HepG2 (cell line): Measurements from ENCODE around the gene SRP19. TPM values are rescaled to one million over a fixed set of nuclear protein-coding genes. Genes with fewer than 3 reads are reported as not detected.

Experiments used
- ADNP ChIP-seq: sonication (generic); formaldehyde crosslinking; IDR thresholded peaks from 2 replicates; pipeline ENCODE4 v1.4.0; 2020; ENCODE audit warnings: missing genetic modification reagents
- EP300 ChIP-seq, 3 experiments: sonication (generic) in 1 of 3; formaldehyde crosslinking in 1 of 3; IDR thresholded peaks; 2 replicates each; pipeline versions ENCODE4 v1.5.1 to v1.6.1; 2011 to 2020; ENCODE audit warnings: low read depth in 2 of 3, low read length in 2 of 3, borderline replicate concordance in 1 of 3, improper control_type of control experiment in 1 of 3, mild to moderate bottlenecking in 1 of 3, missing genetic modification reagents in 1 of 3, moderate library complexity in 1 of 3
- ETV6 ChIP-seq: sonication (generic); formaldehyde crosslinking; conservative IDR thresholded peaks from 2 replicates; pipeline ENCODE4 v1.4.0; 2020; ENCODE audit warnings: missing genetic modification reagents
- HDAC6 ChIP-seq: fragments of 200-600 bp; sonication (generic); IDR thresholded peaks from 2 replicates; pipeline ENCODE4 v1.7.0; 2017; ENCODE audit warnings: mild to moderate bottlenecking, antibody characterized with exemption, low read length, low read depth
- HOXA9 ChIP-seq: sonication (generic); formaldehyde crosslinking; IDR thresholded peaks from 2 replicates; pipeline ENCODE4 v1.8.1; 2022; ENCODE audit warnings: missing genetic modification reagents, mild to moderate bottlenecking, moderate library complexity, borderline replicate concordance
- KDM1A ChIP-seq: IDR thresholded peaks from 2 replicates; pipeline ENCODE4 v1.6.1; 2016; ENCODE audit warnings: missing compliant biosample characterization
- NBN ChIP-seq: fragments of 450-650 bp; conservative IDR thresholded peaks from 2 replicates; pipeline ENCODE4 v1.6.1; 2017
- STAT6 ChIP-seq: sonication (generic); formaldehyde crosslinking; IDR thresholded peaks from 2 replicates; pipeline ENCODE4 v1.4.0; 2020; ENCODE audit warnings: missing genetic modification reagents, mild to moderate bottlenecking, borderline replicate concordance
- TBX2 ChIP-seq: sonication (generic); formaldehyde crosslinking; IDR thresholded peaks from 2 replicates; pipeline ENCODE4 v1.5.0; 2020; ENCODE audit warnings: missing genetic modification reagents, mild to moderate bottlenecking, borderline replicate concordance
- ZBTB25 ChIP-seq: IDR thresholded peaks from 2 replicates; pipeline ENCODE4 v1.6.1; 2018; ENCODE audit warnings: missing genetic modification reagents
- ZNF318 ChIP-seq: sonication (generic); formaldehyde crosslinking; IDR thresholded peaks from 2 replicates; pipeline ENCODE4 v1.4.0; 2020; ENCODE audit warnings: mild to moderate bottlenecking, missing genetic modification reagents
- ZNF33B ChIP-seq: sonication (generic); formaldehyde crosslinking; IDR thresholded peaks from 2 replicates; pipeline ENCODE4 v1.5.1; 2020; ENCODE audit warnings: mild to moderate bottlenecking, missing genetic modification reagents
- ZNF34 ChIP-seq: sonication (generic); formaldehyde crosslinking; IDR thresholded peaks from 2 replicates; pipeline ENCODE4 v1.4.0; 2020; ENCODE audit warnings: mild to moderate bottlenecking, missing genetic modification reagents, borderline replicate concordance
- ZNF550 ChIP-seq: sonication (generic); formaldehyde crosslinking; IDR thresholded peaks from 2 replicates; pipeline ENCODE4 v1.4.0; 2020; ENCODE audit warnings: mild to moderate bottlenecking, missing genetic modification reagents, borderline replicate concordance
- ZNF780A ChIP-seq: sonication (generic); formaldehyde crosslinking; IDR thresholded peaks from 2 replicates; pipeline ENCODE4 v1.8.0; 2022; ENCODE audit warnings: mild to moderate bottlenecking, missing genetic modification reagents, moderate library complexity
- ZNF788 ChIP-seq: sonication (generic); formaldehyde crosslinking; IDR thresholded peaks from 2 replicates; pipeline ENCODE4 v1.5.0; 2020; ENCODE audit warnings: mild to moderate bottlenecking, missing genetic modification reagents, borderline replicate concordance
- ZSCAN9 ChIP-seq: IDR thresholded peaks from 2 replicates; pipeline ENCODE4 v1.6.1; 2016; ENCODE audit warnings: borderline replicate concordance
- polyA plus RNA-seq, 8 experiments: library from polyadenylated mRNA; depleted of rRNA in 3 of 8; stranded (reverse) in 7 of 8; unstranded in 1 of 8; fragments of >200 nt; fragmentation: Illumina TruSeq in 4 of 8; extraction: Trizol in 4 of 8; gene quantifications; 2 replicates each; pipeline versions ENCODE4 v1.2.1 to v1.2.3, GENCODE V29; 2011 to 2016; ENCODE audit warnings: low read depth in 4 of 8, missing spikeins in 1 of 8, mixed read lengths in 1 of 8; ENCODE audit not compliant: insufficient read depth in 1 of 8
- total RNA-seq, 5 experiments: library from RNA; depleted of rRNA; stranded (reverse); fragments of >200 nt; fragmentation: Illumina TruSeq; extraction: Trizol; gene quantifications; 2 replicates each; pipeline ENCODE4 v1.2.3, GENCODE V29; 2016; ENCODE audit warnings: low read depth in 1 of 5

The SRP19 gene
- total and polyA plus RNA-seq, 2 of the 13 experiments (the other 11 are each of a cell fraction or from before 2014, with no cell fraction given) = 46.9 to 143 TPM

- TF ChIP-seq ZNF788 = no peak
- TF ChIP-seq ZNF318 = no peak
- no peak for TF ChIP-seq ZNF550 (CRISPR knock-in tag)
- TF ChIP-seq EP300 (IDR thresholded peaks at IDR 0.05; ENCODE audit: low read depth in 2 of 2, low read length in 2 of 2) = 0 out of 4 replicates have a peak, but pooled peaks of 1 of the 2 experiments have one; percentile 13
- peak; percentile 79 for TF ChIP-seq EP300 (CRISPR knock-in tag; IDR thresholded peaks at IDR 0.05; ENCODE audit: borderline replicate concordance)
- no peak for TF ChIP-seq ADNP
- no peak; the same call in 1 of the 2 replicates for TF ChIP-seq HOXA9 (CRISPR knock-in tag)
- TF ChIP-seq STAT6 (CRISPR knock-in tag) = no peak
- TF ChIP-seq ZSCAN9 = peak; percentile 97
- no peak for TF ChIP-seq HDAC6
- TF ChIP-seq ZNF33B (CRISPR knock-in tag) = peak; percentile 97
- TF ChIP-seq TBX2 = peak; percentile 71
- TF ChIP-seq ZBTB25 (CRISPR knock-in tag) = peak; percentile 81
- peak; percentile 69 for TF ChIP-seq ETV6 (CRISPR knock-in tag)
- no peak for TF ChIP-seq ZNF780A (CRISPR knock-in tag)
- no peak for TF ChIP-seq NBN
- TF ChIP-seq ZNF34 = no peak
- no peak for TF ChIP-seq KDM1A
These were observed at the start of gene SRP19 (continued) for GRCh38 chr5:112860929-112861637.
